ENCODE data around the gene MKKS.

MKKS gene

DNA sequence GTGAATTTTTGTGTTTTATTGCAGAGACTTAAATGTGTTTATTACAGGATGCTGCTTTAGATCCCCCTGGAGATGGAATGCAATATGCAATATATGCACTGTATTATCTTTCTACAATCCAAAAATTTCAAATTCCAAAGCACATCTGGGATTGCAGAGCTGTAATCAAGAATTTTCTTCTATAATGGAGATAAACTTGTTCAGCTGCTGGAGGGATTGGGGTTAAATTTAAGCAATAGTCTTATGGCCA, 66.4 kb downstream of the MKKS start:
- FAIRE-seq: no peak

DNA sequence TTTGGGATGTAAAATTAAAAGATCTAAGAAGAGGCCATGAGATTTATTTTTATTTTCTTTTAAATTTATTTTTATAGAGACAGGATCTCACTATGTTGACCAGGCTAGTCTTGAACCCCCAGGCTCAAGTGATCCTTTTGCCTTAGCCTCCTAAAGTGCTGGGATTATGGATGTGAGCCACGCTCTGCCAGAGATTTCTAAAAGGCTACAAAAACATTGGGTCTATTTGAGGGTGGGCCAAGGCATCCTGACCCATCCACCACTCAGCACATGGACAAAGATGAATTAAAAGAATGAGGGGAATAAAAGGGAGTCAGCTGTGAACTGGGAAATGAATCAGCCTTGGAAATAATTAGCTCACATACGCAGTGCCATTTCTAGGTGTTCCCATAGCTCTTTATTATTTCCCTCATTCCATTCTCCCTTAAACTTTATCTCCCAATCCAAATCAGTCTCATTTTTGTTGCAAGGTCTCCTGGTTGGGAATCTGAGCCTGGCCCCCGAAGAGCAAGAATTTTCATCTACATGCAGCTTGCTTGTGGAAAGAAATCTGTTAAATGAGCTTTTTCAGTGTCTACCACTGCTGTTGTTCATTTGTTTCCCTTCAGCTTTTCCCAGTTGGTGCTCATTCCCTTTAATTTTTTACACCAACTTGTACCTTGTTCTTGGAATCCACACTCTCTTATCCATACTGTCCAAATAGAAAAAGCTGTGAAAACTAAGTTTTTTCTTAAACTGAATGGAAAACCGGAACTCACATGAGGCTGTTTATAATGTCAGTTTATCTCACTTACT, 66.9 kb downstream of the MKKS start:
- no peak for FAIRE-seq

DNA sequence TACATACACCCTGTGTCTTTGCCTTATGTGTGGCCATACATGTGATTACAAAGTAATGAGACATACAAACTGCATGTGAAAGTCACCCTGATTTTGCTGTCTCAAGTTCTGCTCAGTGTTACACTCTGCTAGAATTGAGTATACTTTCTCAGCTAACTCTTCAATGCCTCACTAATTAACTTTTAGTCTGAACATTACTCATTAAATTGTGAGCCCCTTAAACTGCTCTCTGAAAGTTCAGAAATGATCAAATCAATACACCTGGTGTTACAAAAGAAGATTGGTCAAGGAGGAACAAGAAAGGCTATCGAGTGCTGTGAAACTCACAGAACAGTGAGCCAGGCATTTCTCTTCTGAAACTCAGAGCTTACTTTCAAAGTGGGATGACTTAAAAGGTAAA, 71.3 kb downstream of the MKKS start:
- no peak for FAIRE-seq

DNA sequence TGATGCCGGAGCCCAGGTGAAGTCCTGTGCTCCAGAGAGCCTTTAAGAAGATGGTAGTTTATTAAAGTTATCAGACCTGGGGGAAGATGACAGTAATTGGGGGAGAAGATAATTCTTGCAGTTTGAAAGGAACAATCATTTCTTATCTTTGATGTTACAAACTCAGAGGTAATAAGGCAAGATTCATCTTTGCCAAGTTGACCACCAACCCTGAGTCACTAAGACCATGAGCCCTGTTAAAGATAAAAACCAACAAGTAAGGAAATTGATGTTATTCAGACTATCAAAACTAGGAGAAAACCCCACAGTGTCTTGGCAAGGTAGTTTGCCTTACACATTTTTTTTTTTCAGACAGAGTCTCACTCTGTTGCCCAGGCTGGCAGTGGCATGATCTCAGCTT, 73.1 kb downstream of the MKKS start:
- FAIRE-seq: no peak

DNA sequence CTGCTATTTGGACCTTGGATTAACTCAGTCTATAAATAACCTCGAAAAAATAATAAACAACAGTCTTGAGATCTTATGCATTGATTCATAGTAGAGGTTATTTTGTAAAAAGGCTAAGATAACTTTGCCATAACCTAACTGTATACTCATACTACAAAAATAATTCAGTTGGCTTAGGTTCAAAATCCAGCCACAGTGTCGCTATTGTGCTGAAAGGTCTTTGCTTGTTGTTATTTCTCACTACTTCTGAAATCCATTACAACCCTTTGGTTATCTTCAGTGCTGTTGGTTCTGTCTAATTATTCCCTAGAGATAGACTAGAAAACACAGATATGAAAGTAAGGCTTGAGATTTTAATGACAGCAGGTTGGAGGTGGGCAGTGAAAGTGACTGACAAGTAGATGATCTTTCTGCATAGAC, 74.4 kb downstream of the MKKS start:
- no peak for FAIRE-seq

DNA sequence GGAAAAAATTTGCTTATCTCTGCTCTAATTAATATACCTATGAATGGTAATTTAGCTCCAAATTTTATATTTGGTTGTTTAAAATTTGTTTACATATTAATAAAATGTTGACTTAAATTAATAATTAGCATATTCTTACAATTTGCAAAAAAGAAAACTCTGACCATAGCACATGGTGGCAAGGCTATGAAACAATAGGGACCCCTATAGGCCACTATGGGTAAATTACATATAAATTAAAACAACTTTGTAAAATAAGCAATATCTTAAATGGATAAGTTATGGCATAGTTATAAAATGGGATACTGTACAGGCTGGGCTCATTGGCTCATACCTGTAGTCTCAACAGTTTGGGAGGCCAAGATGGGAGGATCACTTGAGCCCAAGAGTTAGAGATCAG, 76.0 kb downstream of the MKKS start:
- peak; percentile 40 for FAIRE-seq

DNA sequence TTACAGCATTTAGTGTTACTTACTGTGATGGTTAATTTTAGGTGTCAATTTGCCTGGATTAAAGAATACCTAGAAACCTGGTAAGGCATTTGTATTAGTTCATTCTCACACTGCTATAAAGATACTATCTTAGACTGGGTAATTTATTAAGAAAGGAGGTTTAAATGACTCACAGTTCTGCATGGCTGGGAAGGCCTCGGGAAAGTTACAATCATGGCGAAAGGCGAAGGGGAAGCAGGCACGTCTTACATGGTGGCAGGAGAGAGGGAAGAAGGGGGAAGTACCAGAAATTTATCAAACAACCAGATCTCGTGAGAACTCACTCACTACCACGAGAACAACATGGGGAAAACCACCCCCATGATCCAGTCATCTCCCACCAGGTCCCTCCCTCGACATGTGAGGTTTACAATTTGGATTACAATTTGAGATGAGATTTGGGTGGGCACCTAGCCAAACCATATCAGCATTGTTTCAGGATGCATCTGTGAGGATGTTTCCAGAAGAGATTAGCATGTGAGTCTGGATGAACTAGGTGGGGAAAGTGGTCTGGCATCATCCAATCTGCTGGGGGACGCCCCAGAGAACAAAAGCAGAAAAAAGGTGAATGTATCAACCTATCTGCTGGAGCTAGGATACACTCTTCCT, 76.8 kb downstream of the MKKS start:
- no peak for FAIRE-seq

DNA sequence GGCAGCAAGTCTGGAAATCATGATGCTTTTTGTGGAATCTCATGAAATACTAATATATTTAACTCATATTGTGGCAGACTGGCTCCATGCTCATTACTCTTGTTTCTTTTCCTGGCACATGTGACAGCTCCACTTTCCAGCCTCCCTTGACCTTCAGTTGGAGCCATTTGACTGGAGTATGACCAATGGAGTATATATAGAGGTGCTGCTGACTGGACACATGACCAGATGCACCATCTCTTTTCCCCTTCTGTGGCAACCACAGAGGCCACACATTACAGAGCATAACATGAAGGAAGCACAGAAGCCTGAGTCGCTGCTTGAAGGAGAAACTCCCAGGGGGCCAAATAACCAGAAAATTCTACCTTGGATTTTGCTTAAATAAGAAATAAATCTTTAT, 77.4 kb downstream of the MKKS start:
- no peak for FAIRE-seq

DNA sequence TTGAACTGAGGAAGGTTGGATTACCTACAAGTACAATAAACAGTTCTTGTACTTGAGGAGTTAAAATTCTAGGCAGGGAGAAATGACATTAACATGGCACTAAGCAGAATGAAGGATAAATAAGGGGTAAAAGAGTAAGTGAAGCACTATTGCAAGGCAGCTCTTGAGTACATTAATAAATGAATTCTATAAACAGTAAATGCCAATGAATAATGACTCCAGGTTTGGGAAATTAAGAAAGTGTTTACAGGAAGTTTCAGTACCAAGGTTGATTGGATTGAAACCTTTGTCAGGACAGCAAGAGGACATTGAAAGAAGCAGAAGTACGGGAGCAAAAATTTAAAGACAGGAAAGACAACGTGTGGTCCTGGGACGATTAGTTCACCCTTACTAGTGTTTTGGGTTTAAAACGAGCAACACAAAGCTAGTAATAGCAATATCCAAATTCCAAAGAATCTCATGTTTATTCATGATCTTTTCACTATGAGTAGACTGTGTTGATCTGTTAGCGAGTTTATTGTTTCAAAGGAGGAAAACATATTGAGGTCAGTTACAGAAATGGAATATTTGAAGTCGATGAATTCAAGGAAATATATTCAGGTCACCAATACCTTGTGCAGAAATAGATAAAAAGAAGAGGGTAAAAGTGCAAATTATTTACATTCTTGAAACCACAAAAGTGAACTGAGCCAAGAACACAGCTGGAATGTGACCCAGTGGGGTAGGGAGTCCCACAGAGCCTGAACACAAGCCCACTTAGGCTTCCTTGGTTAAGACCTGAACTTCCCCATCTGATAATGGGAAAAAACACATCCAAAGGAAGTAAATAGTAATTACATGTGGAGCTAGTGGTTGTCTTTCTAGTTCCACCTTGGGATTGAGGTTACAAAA, 80.8 kb downstream of the MKKS start:
- FAIRE-seq: no peak

Data from G401.6 (cell line).